Stimulated activated CD8-positive, alpha-beta memory T cell treated with anti-CD3 and anti-CD28 coated beads, Interleukin-7, amount 100 ng/mL, for 24 hours (primary cell): ENCODE measurements around the gene EFNA3.
"Not testable (repeated sequence)": the region's sequence is repeated elsewhere in the genome, so short reads cannot be mapped to it uniquely, and the experiment has no call there.

Experiments used
- DNase-seq: peaks from one replicate; pipeline ENCODE4 v3.0.0-alpha.2; 2020; ENCODE audit warnings: low read depth

The EFNA3 gene

DNA sequence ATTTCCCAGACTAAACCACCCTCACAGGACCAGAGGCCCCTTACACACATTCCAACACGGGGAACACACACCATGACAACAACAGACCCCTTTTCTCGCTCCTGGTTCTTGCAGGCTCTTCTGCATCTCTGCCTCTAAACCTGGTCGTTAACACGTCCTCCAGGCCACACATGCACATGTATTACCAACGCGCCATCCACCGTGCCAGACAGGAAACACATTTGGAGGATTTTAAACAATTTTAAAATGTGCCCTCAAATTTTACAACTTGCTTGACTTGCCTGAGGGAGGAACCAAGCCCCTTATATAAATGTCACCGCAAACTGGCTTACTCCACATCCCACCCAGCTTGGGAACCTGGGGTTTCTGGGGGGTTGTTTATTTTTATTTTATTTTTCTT lies 32.2 kb downstream of the EFNA3 start:
- DNase-seq: no peak

DNA sequence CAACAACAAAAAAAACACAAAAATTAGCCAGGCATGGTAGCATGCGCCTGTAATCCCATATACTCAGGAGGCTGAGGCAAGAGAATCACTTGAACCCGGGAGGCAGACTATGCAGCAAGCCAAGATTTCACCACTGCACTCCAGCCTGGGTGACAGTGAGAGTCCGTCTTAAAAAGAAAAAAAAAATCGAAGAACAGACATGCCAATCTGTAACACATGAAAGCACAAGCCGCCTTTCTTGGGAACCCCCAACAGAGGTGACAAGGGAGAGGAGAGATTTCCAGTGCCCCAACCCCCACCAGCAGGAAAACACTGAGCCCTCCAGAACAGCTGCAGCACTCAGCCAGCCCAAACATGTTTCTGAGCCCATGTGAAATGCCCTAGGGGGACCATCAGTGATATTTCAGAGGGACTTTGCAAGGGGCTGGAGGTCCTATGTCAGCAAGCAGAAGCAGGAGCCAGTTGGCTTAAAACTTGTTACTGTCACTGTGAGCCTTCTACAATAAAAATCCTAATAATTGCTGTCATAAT lies 34.9 kb downstream of the EFNA3 start:
- DNase-seq: no peak

DNA sequence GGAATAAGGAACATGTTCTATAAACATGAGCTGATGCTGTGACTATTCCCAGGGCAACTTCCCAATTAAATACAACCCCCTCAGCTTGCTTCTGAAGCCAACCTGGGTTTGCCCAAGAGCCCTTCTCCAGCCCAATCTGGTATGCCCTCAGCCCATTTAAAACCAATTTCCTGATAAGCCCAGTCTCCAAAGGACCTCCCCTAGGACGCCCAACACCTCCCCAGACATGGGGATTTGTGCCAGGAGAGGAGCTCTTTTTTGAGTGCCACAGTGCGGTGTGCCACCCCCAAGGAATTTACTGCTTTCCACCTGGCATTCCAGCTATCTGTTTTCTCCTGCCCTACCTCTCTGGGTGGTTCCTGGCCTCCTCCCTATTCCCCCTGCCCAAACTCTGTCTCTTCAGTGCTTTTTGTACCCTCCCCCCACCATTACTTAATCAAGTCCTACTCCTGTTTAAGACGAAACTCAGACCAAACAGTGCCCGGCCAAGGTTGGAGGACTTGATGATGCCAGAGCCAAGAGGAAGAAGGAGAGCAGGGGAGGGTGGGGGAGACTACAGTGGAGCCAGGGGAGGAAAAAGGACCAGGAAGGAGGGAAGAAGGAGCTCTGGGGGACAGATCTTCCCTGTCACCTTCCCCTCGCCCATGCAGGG lies 37.6 kb downstream of the EFNA3 start:
- DNase-seq: no peak

DNA sequence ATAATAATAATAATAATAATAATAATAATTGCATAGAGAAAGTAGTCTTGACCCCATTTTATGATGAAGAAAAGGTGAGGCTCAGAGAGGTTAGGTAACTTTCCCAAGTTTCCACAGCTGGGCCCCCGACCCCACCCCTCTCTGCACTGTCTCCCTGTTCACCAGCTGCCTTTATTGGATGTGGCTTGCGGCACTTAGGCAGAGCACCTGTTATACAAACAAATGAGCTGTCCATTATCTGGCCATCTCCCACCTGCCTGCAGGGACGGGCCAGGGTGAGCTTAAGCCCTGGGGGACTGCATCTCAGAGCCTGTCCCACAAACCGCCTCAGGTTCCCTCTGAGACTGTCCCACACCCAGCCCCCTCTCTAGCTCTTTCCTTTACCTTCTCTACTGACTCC lies 39.0 kb downstream of the EFNA3 start:
- no peak for DNase-seq

DNA sequence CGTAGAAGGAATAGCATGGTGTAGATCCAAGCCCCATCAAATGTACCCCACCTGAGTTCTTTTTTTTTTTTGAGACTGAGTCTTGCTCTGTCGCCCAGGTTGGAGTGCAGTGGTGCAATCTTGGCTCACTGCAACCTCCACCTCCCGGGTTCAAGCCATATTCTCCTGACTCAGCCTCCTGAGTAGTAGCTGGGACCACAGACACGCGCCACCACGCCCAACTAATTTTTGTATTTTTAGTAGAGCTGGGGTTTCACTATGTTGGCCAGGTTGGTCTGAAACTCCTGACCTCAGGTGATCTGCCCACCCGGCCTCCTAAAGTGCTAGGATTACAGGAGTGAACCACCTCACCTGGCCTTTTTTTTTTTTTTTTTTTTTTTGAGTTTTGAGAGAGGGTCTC lies 39.5 kb downstream of the EFNA3 start:
- DNase-seq: not testable (repeated sequence)

DNA sequence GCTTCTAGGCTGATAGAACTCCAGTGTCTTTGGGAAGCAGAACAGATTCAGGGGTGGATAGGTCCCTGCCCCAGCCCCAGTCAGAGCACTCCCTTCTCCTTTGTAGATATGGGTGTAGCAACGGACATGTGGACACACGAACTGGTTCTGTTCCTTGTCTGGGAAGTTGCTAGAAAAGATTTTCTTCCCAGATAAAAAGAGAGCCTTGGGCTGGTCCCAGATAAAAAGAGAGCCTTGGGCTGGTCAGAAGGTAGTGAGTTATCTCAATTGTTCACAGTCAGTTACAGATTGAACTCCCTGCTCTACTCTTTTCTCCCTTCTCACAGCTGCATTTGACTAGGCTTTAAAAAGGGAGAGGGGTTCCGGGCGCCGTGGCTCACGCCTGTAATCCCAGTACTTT lies 41.6 kb downstream of the EFNA3 start:
- no peak for DNase-seq

DNA sequence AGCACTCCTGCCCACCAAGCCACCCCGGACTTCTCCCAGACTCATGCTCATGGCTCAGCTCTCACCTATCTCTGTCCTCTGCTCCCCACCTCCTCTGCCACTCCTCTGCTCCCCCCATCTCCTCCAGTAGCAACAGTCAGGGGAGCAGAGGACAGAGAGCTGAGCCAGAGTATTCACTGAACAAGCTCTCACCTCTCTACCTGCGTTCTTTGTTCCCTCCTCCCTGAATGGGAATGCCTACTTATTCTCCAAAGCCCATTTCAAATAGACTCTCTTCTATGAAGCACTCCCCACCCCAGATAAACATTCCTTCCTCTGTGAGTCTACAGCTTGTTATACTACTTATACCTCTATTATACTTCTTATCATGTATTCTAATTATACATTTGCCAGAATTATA lies 42.6 kb downstream of the EFNA3 start:
- no peak for DNase-seq

DNA sequence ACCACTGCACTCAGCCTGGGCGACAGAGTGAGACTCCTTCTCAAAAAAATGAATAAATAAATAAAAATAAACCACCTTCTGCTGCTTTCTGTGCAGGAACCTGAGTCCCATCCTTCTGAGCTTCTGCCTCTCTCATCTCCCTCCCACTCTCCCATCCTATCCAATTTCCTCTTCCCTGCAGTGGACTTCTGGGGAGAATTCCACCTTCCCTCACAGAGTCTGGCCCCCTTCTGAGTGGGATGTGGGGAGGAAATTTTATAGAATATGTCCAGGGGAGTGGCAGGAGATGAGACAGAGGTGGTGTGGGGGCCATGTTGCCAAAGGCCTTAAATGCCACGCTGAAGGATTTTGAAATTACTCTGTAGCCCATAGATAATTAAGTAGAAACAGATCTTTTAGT lies 43.7 kb downstream of the EFNA3 start:
- DNase-seq: no peak

DNA sequence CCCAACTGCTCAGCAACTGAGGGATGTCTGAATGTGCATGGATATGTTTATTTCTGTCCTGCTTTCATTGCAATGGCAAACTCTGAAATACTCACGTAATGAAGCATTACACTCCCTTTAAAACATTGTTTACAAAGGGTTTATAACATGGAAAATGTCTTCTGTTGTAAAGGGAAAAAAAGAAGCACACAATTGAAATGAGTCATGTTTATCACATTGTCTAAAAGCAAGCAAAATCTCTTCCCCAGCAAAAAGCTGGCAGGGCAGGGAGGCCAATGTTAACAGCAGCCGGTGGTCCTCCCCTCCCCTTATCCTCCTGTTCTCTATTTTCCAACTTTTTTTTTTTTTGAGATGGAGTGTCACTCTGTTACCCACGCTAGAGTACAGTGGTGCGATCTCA lies 45.2 kb downstream of the EFNA3 start:
- DNase-seq: no peak

DNA sequence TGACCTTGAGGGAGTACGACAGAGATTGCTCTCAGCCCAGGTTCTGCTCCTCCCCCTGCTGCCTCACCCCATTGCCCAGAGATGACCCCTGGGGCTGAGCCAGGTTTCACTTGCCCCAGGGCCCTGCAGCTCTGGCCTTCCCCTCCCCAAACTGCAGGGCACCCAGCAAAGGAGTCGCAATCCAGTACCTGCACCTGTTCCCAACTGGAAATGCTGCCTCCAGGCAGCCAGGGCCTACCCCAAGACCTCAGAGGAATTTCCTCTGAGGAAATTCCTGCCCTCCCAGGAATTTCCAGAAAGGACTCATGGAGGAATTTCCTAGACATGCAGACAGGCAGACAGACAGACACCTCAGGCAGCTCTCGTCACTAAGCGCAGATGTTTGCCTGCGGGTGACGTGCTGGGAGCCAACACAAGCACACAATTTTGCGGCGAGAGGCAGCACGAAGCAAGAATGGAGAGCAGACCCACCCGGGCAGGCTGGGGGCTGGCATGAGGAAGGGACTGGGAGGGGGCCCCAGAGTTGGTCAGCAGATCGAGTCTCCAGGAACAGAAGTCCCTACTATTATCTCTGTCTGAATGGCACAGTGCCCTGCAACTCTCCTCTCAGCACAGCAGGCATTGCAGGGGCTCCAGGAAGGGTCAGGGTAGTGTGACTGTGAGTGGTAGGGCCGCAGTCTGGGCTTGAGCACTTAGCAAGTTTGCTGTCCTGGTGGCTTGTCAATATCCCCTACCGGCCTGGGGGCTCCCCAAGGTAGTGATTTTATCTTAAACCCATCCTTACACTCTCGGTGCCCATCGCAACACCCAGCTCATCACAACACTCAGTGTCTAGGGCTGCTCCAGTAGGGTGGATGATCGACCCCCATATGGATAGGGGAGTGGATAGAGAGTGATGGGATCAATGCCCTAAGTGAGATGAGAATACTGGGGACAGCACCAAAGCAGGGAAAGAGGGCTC lies 46.1 kb downstream of the EFNA3 start:
- DNase-seq: no peak

DNA sequence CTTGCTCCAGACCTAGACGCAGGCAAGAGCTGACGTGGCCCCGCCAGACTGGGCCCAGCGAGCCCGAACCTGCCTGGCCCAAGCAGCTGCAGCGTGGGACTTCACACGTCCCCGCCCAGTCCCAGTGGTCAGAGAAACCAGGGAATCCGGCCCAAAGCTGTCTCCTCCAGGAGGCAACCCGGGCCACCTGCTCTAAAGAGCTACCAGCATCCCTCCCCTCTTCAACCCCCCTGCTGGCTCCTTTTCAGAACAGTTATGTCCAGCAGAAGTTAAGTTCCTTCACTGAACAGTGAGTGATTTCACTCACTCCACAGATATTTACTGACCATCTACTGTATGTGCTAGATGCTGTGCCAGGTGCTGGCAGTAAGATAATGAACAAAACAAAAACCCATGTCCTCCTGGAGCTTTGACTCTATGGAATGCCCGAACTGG lies 46.9 kb downstream of the EFNA3 start:
- DNase-seq: no peak

DNA sequence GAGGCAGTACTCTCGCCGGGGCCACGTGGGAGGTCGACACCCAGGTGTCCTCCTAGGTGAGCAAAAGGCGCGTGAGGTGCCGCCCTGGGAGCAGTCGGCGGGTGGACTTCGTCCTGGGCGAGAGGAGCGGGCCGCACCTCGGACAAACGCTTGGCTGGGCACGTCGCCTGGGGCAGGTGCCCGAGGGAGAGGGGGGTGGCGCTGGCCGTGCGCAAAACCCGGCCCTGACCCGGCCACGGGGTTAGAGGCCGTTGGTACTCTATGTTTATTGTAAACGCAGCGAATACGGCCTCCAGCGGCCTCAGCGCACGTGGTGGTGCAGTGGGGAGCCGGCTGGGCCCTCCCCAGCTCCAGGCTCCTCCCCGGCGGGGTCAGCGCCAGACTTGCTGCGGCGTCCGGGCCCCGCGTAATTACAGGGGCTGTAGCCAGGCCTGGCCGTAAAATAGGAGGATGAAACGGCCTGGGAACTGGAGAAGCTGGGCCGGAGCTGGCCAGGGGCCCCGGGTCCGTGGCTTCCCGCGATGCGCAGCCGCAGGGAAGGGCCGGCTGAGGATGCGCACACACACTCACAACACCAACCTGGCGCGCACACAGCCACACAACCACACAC lies 47.4 kb downstream of the EFNA3 start:
- no peak for DNase-seq

DNA sequence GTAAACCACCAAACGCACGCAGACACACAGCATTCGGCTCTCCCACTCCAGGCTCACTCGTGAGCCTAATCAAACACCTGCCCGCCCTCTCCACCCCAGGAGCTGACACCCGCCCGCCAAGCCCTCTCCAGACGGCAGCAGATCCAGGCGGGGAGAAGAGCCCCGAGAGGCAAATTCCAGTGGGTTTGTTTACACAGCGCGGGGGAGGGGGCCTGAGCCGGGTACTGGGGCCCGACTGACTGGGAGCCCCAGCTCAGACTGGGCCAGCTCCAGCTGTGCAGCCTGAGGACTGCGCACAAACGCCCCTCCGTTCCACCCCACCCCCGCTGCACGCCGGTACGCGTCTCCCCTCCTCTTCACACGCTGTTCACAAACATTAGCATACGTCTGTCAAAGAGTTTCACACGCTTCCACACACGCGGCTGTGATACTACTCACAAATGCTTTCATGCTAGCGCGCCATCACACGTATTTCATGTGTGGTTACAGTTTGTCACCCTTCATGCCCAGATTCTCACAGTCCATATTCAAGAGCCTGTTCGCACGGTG lies 48.0 kb downstream of the EFNA3 start:
- no peak for DNase-seq

DNA sequence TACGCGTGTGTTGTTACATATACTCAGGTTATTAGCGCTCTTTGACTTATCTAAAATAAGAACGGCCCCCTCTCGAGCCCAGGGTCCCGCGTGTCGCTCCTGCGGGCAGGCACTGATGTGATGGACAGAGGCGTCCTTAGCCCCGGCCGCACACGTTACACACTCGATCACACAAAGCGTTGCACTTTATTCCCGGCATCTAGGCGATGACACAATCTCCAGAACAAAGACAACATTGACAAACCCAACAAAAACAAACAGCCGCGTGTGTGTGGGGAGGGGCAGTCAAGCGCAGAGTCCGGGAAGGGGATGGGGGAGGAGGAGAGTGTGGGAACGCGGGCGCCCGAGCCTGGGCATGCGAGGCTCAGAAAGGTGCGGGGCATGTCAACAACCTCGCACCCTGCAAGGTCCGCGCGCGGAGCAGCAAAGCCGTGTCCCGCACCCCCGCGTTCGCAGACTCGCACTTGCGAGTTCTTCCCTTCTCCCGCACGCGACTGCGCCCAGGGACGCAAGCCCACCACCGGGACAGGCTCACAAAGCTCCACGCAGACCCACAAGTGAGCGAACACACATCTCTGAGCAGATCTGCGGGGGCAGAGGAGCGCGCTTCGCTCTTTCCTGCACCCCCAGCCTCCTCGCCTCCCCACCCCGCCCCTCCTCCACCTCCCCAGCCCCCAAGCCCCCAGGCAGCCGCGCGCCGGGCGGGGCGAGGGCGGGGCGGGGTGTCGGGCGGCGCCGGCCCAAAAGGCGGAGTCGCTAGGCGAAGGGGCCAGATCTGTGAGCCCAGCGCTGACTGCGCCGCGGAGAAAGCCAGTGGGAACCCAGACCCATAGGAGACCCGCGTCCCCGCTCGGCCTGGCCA lies 48.7 kb downstream of the EFNA3 start, which contains the start of gene EFNA1:
Gene EFNA1 (plus strand): TSS at position 772 of the 862 bp plus-strand sequence. CDS start 102 bp downstream, outside the sequence.
- no peak for DNase-seq

DNA sequence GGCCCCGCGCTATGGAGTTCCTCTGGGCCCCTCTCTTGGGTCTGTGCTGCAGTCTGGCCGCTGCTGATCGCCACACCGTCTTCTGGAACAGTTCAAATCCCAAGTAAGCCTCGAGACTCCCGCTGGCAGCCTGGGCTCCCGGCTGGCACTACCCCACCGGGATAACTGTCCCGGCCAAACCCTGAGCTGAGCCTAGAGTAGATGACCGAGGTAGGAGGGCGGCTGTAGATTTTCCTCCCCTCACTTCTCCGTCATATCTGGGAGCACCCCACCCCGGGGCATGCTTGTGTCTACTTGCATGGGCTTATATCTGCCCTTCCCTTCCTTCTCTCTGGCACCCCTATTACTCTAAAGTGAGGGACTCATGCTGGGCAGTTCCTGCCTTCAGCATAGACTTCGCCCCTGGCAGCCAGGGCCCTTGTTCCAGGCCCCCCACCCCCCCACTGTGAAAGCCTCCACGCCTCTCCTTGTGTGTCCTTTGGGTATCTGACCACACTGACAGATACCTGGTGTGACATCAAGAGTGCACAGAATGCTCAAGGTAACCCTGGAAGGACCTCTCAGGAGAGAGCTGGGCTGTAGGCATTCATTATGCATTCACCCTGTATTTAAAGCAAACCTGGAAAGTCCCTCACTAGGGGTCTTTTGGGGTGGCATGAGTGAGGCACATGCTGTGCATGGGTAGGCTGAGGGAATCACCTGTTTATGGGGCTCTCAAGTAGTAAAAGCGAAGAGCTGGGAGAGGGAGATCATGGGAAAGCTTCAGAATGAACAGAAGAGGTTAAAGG lies 49.5 kb downstream of the EFNA3 start:
- no peak for DNase-seq

DNA sequence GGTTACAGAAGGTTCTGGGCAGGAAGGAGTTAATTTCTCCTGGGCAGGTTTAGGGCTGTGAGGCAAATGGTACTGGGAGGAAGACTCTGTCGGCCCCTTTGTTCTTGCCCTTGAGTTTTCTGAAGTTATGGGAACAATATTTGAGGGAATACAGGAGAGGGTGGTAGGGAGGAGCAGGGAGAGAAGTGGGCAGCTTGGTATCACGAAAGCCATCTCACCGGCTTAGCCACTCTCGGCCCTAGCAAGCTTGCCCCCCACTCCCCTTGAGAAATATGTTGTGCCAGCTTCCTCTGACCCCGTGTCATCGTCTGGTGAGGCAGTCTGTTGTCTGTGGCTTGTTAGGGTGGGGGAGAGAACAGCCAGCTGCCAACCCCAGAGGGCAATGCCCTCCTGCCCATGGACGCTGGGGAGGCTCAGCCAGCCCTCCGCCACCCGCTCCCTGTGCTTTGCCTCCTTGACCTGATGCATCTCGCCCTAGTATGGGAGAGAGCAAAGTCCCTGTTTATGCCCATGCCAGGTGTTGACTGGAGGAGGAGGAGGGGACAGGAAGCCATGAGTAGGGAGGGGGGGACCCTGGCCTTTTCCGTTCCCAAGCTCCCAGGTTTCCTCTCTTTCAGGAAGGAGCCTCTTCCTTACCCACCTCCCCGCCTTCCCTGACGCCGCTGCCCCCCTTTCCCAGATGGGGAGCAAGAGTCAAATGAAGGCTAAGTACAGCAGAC lies 50.3 kb downstream of the EFNA3 start:
- DNase-seq: no peak

DNA sequence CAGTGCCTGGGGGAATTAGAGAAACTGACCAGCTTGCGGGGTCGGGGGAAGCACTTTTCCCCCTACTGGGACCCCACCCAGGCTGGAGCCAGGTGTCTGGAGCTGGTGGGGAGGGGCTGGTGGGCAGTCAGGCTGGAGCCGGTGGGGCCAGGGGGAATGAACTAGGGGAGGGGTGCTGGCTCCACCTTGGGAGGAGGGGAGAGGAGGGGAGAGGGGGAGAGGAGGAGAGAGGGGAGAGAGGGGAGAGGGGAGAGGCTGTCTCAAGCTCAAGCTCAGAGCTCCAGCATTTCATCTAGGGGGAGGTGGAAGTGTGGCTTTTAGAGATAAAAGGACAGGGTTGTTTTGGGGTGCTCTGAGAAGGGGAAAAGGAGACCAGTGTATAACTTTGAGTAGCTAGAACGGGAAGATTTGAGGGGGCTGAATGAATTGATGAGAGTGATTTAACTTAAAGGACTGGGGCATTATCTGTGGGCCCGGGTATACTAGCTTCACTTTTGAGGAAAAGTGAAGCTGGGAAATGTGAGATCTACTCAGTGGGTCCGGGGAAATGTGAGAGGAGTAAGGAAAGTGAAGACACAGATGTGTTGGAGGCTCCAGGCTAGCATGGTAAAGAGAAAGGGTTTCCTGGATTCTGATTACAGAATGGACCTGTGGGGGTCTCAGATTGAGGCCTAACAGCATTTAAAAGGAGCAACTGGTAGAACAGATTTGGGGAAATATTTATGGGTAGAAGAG lies 51.8 kb downstream of the EFNA3 start:
- no peak for DNase-seq

DNA sequence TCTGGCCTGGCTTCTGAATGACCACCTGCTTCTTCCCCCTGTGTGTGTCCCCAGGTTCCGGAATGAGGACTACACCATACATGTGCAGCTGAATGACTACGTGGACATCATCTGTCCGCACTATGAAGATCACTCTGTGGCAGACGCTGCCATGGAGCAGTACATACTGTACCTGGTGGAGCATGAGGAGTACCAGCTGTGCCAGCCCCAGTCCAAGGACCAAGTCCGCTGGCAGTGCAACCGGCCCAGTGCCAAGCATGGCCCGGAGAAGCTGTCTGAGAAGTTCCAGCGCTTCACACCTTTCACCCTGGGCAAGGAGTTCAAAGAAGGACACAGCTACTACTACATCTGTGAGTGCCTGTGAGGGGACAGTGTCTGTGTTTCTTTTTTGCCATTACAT lies 52.6 kb downstream of the EFNA3 start:
- DNase-seq: no peak

DNA sequence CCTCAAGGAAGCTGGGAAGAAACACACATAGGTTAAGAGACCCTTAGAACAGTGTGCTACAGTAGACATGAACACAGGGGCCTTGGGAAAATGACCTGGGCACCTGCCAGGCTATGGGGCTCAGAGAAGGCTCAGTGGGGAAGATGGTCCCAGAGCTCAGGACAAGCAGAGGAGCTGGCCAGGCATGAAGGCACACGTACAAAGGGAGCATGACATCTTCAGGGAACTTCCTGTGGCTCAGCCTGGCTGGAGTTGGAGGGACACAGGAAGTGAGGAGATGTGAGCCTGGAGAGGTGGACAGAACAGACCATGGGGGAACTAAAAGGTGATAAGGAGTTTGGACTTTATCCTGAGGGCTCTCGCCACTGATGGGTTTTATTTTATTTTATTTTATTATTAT lies 53.2 kb downstream of the EFNA3 start:
- DNase-seq: no peak
